Ramos (cell line): ENCODE data around the gene WDR35.

Experiments used
- in situ Hi-C: fragments of 300-500 bp; cut with MboI; formaldehyde crosslinking; loops from one replicate; pipeline ENCODE4 v1.14.3; 2022; ENCODE audit warnings: low sequenced_read_pairs; ENCODE audit not compliant: unreplicated experiment

The WDR35 gene

GRCh38 chr2:20012282-20013125 lies 22.6 kb upstream of the WDR35 start, which contains the start of gene MATN3:
Gene MATN3 (minus strand): TSS chr2:20012668. CDS start chr2:20012631, 37 bp downstream.
- in situ Hi-C loops, result no loop called here

- in situ Hi-C loops, result no loop called here
Observed at GRCh38 chr2:20012032-20012281, 22.1 kb upstream of the WDR35 start.

GRCh38 chr2:20011276-20012031 lies 21.5 kb upstream of the WDR35 start:
- in situ Hi-C loops, result no loop called here

GRCh38 chr2:20008703-20009102 lies 18.8 kb upstream of the WDR35 start:
- in situ Hi-C loops, result no loop called here

GRCh38 chr2:20005891-20006470 lies 16.1 kb upstream of the WDR35 start:
- in situ Hi-C loops, result no loop called here

GRCh38 chr2:20005067-20005627 lies 15.2 kb upstream of the WDR35 start:
- in situ Hi-C loops, result no loop called here

GRCh38 chr2:20001361-20001863 lies 11.5 kb upstream of the WDR35 start:
- in situ Hi-C loops, result no loop called here

- in situ Hi-C loops, result no loop called here
Observed at GRCh38 chr2:19993731-19994130, 3.8 kb upstream of the WDR35 start.

GRCh38 chr2:19991895-19992294 lies 2.0 kb upstream of the WDR35 start:
- in situ Hi-C loops, result no loop called here

- in situ Hi-C loops, result no loop called here
Observed at GRCh38 chr2:19990416-19990728, 467 bp upstream of the WDR35 start.

GRCh38 chr2:19989342-19989666 lies 601 bp downstream of the WDR35 start:
- in situ Hi-C loops, result no loop called here

GRCh38 chr2:19988600-19988999 lies 1.3 kb downstream of the WDR35 start:
- in situ Hi-C loops, result no loop called here

GRCh38 chr2:19987936-19988335 lies 2.0 kb downstream of the WDR35 start:
- in situ Hi-C loops, result no loop called here

GRCh38 chr2:19982268-19982667 lies 7.6 kb downstream of the WDR35 start:
- in situ Hi-C loops, result no loop called here

GRCh38 chr2:19979932-19980331 lies 10.0 kb downstream of the WDR35 start:
- in situ Hi-C loops, result no loop called here

- in situ Hi-C loops, result no loop called here
Observed at GRCh38 chr2:19973466-19973865, 16.4 kb downstream of the WDR35 start.

GRCh38 chr2:19971691-19972090 lies 18.2 kb downstream of the WDR35 start:
- in situ Hi-C loops, result no loop called here

- in situ Hi-C loops, result no loop called here
Observed at GRCh38 chr2:19963386-19963785, 26.5 kb downstream of the WDR35 start.

GRCh38 chr2:19955544-19956422 lies 34.1 kb downstream of the WDR35 start:
- in situ Hi-C loops, result no loop called here

GRCh38 chr2:19949071-19949470 lies 40.8 kb downstream of the WDR35 start:
- in situ Hi-C loops, result no loop called here
